Middle frontal gyrus (tissue), 1 donor: ENCODE measurements around the gene LILRA6.

ENCODE experiments used
- DNase-seq: peaks from one replicate; pipeline ENCODE4 v3.0.0-alpha.2; 2015; ENCODE audit warnings: low spot score; ENCODE audit errors: extremely low spot score

LILRA6 gene

GRCh38 chr19:54188215-54188871, 54.2 kb downstream of the LILRA6 start:
- DNase-seq, result no peak

GRCh38 chr19:54186934-54187381, 55.6 kb downstream of the LILRA6 start:
- DNase-seq, result no peak
